Psoas muscle (tissue), 8 donors: ENCODE measurements around the gene WDR38. TPM values are rescaled to one million over a fixed set of nuclear protein-coding genes. Genes with fewer than 3 reads are reported as not detected.
A peak's percentile ranks its signal among the peaks of the same experiment; 100 is the strongest.
"Not testable (repeated sequence)": the region's sequence is repeated elsewhere in the genome, so short reads cannot be mapped to it uniquely, and the experiment has no call there.

Experiments used
- ATAC-seq, 4 donors: fragments of 200-7000 bp; cut with Tn5 transposase; one replicate each; pipeline ENCODE4 v1.9.1; 2020; ENCODE audit warnings: moderate library complexity in 3 of 4, mild to moderate bottlenecking in 2 of 4
- DNase-seq, 2 donors: peaks; one replicate each; pipeline ENCODE4 v3.0.0-alpha.2; 2020
- H3K27ac ChIP-seq: fragments of 200-600 bp; one replicate; pipeline ENCODE4 v1.8.0; 2022
- H3K27me3 ChIP-seq, 3 donors: fragments of 200-600 bp in 1 of 3; one replicate each; pipeline versions ENCODE4 v1.6.1 to v1.8.0; 2013 to 2022; ENCODE audit warnings: low read length in 2 of 3, mild to moderate bottlenecking in 2 of 3, moderate library complexity in 1 of 3; ENCODE audit not compliant: insufficient read depth in 3 of 3
- H3K36me3 ChIP-seq, 2 donors: fragments of 200-600 bp in 1 of 2; one replicate each; pipeline versions ENCODE4 v1.6.1 to v1.8.0; 2013 to 2022; ENCODE audit warnings: low read depth in 1 of 2, mild to moderate bottlenecking in 1 of 2, moderate library complexity in 1 of 2; ENCODE audit not compliant: insufficient read depth in 1 of 2
- H3K4me1 ChIP-seq: fragments of 200-600 bp; one replicate; pipeline ENCODE4 v1.8.0; 2022
- H3K4me3 ChIP-seq: fragments of 200-600 bp; one replicate; pipeline ENCODE4 v1.8.0; 2022; ENCODE audit warnings: mild to moderate bottlenecking
- H3K9me3 ChIP-seq: fragments of 200-600 bp; one replicate; pipeline ENCODE4 v1.8.0; 2022
- WGBS, 3 donors: extraction: QIAGEN DNeasy Blood & Tissue Kit; methylation state at CpG; one replicate each; pipeline versions ENCODE4 v1.1.6 to v1.1.7; 2013; 5-methylcytosine and 5-hydroxymethylcytosine counted together
- intact Hi-C, 2 donors: fragments of 100-400 bp; cut with DNase I; formaldehyde crosslinking; loops; one replicate each; pipeline versions ENCODE4 v1.11.0 to v1.14.2; 2022
- polyA plus RNA-seq, 3 donors: library from polyadenylated mRNA; stranded (reverse); fragments of 200-250 nt; gene quantifications; one replicate each; pipeline ENCODE4 v1.2.3, GENCODE V29; 2013
- total RNA-seq, 4 donors: library from RNA; stranded (reverse); fragmentation: NEBNext Ultra II Directional in 2 of 4; extraction: Animal tissue kit (Norgen Biotek cat#: 25700) in 2 of 4; gene quantifications; one replicate each; pipeline versions ENCODE4 v1.2.1 to v1.2.4, GENCODE V29; 2021 to 2023
- TF ChIP-seq, protein P1 (sequence below): fragments of 200-600 bp; IDR thresholded peaks from one replicate; pipeline ENCODE4 v1.8.0; 2022; ENCODE audit warnings: antibody characterized with exemption
- donor health status: healthy with polysubstance abuse.
- donor health status: DM: no; HTN: no; CAD: no; lungs with moderate emphysema.
- donor health status: Bipolar disorder and iron deficiency.
- donor health status: healthy.
- donor health status: DM: yes; HTN: yes; CAD: no.
- donor health status: DM: no; HTN: no; CAD: no.
- donor health status: DM: no; HTN: no; CAD: no.
- donor health status: DM: yes; HTN: yes; CAD: no.

The WDR38 gene
- total and polyA plus RNA-seq, 7 donors, result 0.05 TPM; not detected in 6

DNA sequence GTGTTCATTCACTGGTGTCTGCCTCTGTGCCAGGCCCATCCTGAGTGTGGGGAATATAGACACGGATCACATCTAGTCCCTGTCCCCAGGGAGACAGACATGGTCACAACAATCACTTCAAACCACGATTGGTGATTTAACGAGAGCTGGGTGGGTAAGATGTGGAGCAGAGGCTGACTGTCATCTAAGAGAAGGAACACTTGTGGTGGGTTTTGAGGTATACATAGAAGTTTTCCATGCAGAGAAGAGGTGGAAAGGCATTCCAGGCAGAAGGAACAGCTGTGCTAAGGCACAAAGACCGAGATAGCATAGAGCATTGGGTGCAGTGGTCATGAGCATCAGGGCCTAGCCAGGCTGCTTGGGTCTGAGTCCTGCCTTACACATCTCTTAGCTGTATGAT lies 22.7 kb upstream of the WDR38 start:
- ATAC-seq, result no peak
- no peaks in the 10 kb centered on the region for H3K27me3 ChIP-seq
- intact Hi-C loops, result no loop called here
- H3K4me3 ChIP-seq, result no peak overlapping the region
- H3K27ac ChIP-seq, result no peak overlapping the region
- H3K36me3 ChIP-seq, result no peaks in the 10 kb centered on the region
- WGBS, 3 donors, result 72 to 73% (median 73%) methylated on average over 4 of the region's 4 CpGs
- peaks cover 26% of the 10 kb centered on the region for H3K4me1 ChIP-seq
- DNase-seq, result no peak
- TF ChIP-seq, protein P1, sequence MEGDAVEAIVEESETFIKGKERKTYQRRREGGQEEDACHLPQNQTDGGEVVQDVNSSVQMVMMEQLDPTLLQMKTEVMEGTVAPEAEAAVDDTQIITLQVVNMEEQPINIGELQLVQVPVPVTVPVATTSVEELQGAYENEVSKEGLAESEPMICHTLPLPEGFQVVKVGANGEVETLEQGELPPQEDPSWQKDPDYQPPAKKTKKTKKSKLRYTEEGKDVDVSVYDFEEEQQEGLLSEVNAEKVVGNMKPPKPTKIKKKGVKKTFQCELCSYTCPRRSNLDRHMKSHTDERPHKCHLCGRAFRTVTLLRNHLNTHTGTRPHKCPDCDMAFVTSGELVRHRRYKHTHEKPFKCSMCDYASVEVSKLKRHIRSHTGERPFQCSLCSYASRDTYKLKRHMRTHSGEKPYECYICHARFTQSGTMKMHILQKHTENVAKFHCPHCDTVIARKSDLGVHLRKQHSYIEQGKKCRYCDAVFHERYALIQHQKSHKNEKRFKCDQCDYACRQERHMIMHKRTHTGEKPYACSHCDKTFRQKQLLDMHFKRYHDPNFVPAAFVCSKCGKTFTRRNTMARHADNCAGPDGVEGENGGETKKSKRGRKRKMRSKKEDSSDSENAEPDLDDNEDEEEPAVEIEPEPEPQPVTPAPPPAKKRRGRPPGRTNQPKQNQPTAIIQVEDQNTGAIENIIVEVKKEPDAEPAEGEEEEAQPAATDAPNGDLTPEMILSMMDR, result no peak
- H3K9me3 ChIP-seq, result no peaks in the 10 kb centered on the region

DNA sequence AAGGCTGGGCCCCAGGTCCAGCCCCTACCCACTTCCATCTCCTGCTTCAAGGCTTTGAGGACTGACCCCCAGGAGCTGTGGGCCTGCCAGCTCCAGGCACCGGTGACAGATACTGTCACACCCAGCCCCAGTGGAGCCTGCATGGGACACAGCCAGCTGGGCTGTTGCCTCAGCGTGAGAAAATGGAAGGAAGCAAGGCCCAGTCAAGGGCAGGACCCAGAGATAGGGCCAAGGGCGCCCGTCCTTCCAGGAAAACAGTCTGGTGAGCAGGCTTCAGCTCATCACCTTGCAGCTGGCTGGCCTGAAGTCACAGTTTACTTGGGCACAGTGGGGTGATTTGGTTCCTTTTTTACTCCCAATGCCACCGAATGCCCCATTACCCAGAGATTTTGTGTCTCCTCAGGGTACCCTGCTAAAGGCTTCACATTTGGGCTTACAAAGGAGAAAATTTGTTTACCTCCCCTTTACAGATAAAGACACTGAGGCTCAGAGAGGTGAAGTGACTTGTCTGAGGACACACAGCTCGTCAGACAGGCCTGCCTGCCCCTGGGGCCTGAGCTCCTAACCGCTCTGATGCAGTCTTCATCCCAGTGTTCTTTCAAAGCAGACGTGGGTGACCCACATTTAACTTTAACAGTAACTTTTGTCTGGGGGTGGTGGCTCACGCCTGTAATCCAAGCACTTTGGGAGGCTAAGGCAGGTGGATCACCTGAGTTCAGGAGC lies 21.5 kb upstream of the WDR38 start:
- no peaks in the 10 kb centered on the region for H3K27me3 ChIP-seq

GRCh38 chr9:124834591-124834990 lies 18.7 kb upstream of the WDR38 start:
- intact Hi-C loops, result no loop called here
- Histone ChIP-seq H3K9me3 (no peaks in the 10 kb centered on the region), H3K27ac (peak overlapping the region; percentile 9), H3K36me3 (no peaks in the 10 kb centered on the region), H3K4me1 (peaks cover 27% of the 10 kb centered on the region), H3K4me3 (no peak overlapping the region), H3K27me3 (no peaks in the 10 kb centered on the region)
- TF ChIP-seq, protein P1, result no peak
- 70 to 82% (median 72%) methylated on average over 7 of the region's 7 CpGs for WGBS, 3 donors
- ATAC-seq, result peak in 3 of 4 donors; percentile 13 to 36 (median 23)
- no peak for DNase-seq

More for the DNA sequence above, 21.5 kb upstream of the WDR38 start:
- ATAC-seq (peak; percentile 79 to 91 (median 88)), DNase-seq (peak; percentile 70 to 83)
- H3K9me3 ChIP-seq, result no peaks in the 10 kb centered on the region
- H3K36me3 ChIP-seq, result no peaks in the 10 kb centered on the region
- no peak overlapping the region for H3K4me3 ChIP-seq
- H3K27ac ChIP-seq, result peak overlapping the region; percentile 73
- intact Hi-C loops, result no loop called here
- WGBS, 3 donors, result 39 to 46% (median 41%) methylated on average over 9 of the region's 9 CpGs
- TF ChIP-seq, protein P1, result no peak
- H3K4me1 ChIP-seq, result peaks cover 27% of the 10 kb centered on the region

- TF ChIP-seq, protein P1, result no peak
- Histone ChIP-seq H3K27ac (peak overlapping the region; percentile 9), H3K27me3 (no peaks in the 10 kb centered on the region), H3K4me1 (peaks cover 30% of the 10 kb centered on the region), H3K36me3 (no peaks in the 10 kb centered on the region), H3K4me3 (no peak overlapping the region), H3K9me3 (no peaks in the 10 kb centered on the region)
- intact Hi-C loops, result no loop called here
- DNase-seq (peak; percentile 51 to 80), ATAC-seq (peak in 2 of 4 donors; percentile 17 to 23)
- 40 to 46% (median 43%) methylated on average over 11 to 13 of the region's 13 CpGs for WGBS, 3 donors
Measured at GRCh38 chr9:124835026-124835557, 18.2 kb upstream of the WDR38 start.

DNA sequence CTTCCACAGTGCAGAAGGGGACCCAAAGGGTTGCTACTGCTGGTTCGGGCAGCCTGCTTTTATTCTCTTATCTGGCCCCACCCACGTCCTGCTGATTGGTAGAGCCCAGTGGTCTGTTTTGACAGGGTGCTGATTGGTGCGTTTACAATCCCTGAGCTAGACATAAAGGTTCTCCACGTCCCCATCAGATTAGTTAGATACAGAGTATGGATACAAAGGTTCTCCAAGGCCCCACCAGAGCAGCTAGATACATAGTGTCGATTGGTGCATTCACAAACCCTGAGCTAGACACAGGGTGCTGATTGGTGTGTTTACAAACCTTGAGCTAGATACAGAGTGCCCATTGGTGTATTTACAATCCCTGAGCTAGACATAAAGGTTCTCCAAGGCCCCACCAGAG lies 15.1 kb upstream of the WDR38 start:
- intact Hi-C loops, result not testable (repeated sequence)

DNA sequence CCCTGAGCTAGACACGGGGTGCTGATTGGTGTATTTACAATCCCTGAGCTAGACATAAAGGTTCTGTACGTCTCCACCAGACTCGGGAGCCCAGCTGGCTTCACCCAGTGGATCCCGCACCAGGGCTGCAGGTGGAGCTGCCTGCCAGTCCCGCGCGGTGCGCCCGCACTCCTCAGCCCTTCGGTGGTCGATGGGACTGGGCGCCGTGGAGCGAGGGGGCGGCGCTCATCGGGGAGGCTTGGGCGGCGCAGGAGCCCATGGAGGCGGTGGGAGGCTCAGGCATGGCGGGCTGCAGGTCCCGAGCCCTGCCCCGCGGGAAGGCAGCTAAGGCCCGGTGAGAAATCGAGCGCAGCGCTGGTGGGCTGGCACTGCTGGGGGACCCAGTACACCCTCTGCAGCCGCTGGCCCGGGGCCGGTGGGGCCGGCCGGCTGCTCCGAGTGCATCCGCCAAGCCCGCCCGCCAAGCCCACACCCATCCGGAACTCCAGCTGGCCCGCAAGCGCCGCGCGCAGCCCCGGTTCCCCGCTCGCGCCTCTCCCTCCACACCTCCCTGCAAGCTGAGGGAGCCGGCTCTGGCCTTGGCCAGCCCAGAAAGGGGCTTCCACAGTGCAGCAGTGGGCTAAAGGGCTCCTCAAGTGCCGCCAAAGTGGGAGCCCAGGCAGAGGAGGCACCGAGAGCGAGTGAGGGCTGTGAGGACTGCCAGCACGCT lies 14.5 kb upstream of the WDR38 start:
- DNase-seq, H3K36me3 ChIP-seq, H3K9me3 ChIP-seq, intact Hi-C loops, H3K27me3 ChIP-seq, H3K4me3 ChIP-seq, H3K27ac ChIP-seq, ATAC-seq: not testable (repeated sequence)
- peaks cover 20% of the 10 kb centered on the region for H3K4me1 ChIP-seq
- WGBS, 3 donors, result 78 to 94% (median 87%) methylated on average over 23 to 44 of the region's 52 CpGs

More for the DNA sequence above, 15.1 kb upstream of the WDR38 start:
- H3K36me3 ChIP-seq, DNase-seq, ATAC-seq, H3K4me3 ChIP-seq, H3K9me3 ChIP-seq, H3K27me3 ChIP-seq, H3K27ac ChIP-seq: not testable (repeated sequence)
- H3K4me1 ChIP-seq, result peaks cover 20% of the 10 kb centered on the region
- 73 to 92% (median 86%) methylated on average over 5 of the region's 5 CpGs for WGBS, 3 donors
